GM12878 (cell line): ENCODE measurements around the gene DLG2.

ENCODE experiments used
- EZH2 ChIP-seq: IDR thresholded peaks from 2 replicates; pipeline ENCODE4 v1.6.1; 2012; ENCODE audit warnings: low read depth, mild to moderate bottlenecking, control low read depth, inconsistent platforms, low read length, borderline replicate concordance; ENCODE audit not compliant: control insufficient read depth
- FOS ChIP-seq: IDR thresholded peaks from 3 replicates; pipeline ENCODE4 v1.6.1; 2011; ENCODE audit warnings: borderline replicate concordance; ENCODE audit not compliant: insufficient read length; ENCODE audit errors: extremely low read depth
- IRF4 ChIP-seq: IDR thresholded peaks from 2 replicates; pipeline ENCODE4 v1.6.1; 2011; ENCODE audit warnings: low read depth, low read length
- MEF2A ChIP-seq: IDR thresholded peaks from 2 replicates; pipeline ENCODE4 v1.6.1; 2011; ENCODE audit warnings: low read depth, mild to moderate bottlenecking, low read length, moderate library complexity; ENCODE audit not compliant: insufficient read depth
- POLR2A ChIP-seq: IDR thresholded peaks from 2 replicates; pipeline ENCODE4 v1.6.1; 2011; ENCODE audit warnings: low read depth, mild to moderate bottlenecking, low read length
- SUZ12 ChIP-seq: fragments of 200-600 bp; sonication (generic); IDR thresholded peaks from one replicate; pipeline ENCODE4 v1.6.1; 2018; ENCODE audit warnings: antibody characterized with exemption, mild to moderate bottlenecking; ENCODE audit not compliant: unreplicated experiment
- TAF1 ChIP-seq: IDR thresholded peaks from 2 replicates; pipeline ENCODE4 v1.6.1; 2011; ENCODE audit warnings: mild to moderate bottlenecking, low read depth, low read length, borderline replicate concordance
- YY1 ChIP-seq: IDR thresholded peaks from 2 replicates; pipeline ENCODE4 v1.6.1; 2011; ENCODE audit warnings: low read depth, mild to moderate bottlenecking, low read length
- ZZZ3 ChIP-seq: IDR thresholded peaks from 2 replicates; pipeline ENCODE4 v1.6.1; 2011; ENCODE audit warnings: low read depth; ENCODE audit not compliant: control insufficient read depth, insufficient read length
- TF ChIP-seq, protein P1 (sequence below): IDR thresholded peaks from 2 replicates; pipeline ENCODE4 v1.6.1; 2011; ENCODE audit warnings: low read depth, low read length, improper control_type of control experiment, borderline replicate concordance
- TF ChIP-seq, protein P2 (sequence below), 3 experiments: IDR thresholded peaks in 2 of 3; conservative IDR thresholded peaks in 1 of 3; 2 replicates each; pipeline ENCODE4 v1.5.1; 2011; ENCODE audit warnings: low read depth in 3 of 3, low read length in 3 of 3, mild to moderate bottlenecking in 3 of 3, control low read depth in 2 of 3, moderate library complexity in 2 of 3, inconsistent platforms in 1 of 3, mixed read lengths in 1 of 3; ENCODE audit not compliant: control insufficient read depth in 2 of 3, insufficient read depth in 1 of 3; ENCODE audit errors: extremely low read depth in 1 of 3
- TF ChIP-seq, protein P3 (sequence below): fragments of 450-650 bp; IDR thresholded peaks from 2 replicates; pipeline ENCODE4 v1.6.1; 2018; ENCODE audit warnings: borderline replicate concordance, mild to moderate bottlenecking; ENCODE audit not compliant: partially characterized antibody

DNA sequence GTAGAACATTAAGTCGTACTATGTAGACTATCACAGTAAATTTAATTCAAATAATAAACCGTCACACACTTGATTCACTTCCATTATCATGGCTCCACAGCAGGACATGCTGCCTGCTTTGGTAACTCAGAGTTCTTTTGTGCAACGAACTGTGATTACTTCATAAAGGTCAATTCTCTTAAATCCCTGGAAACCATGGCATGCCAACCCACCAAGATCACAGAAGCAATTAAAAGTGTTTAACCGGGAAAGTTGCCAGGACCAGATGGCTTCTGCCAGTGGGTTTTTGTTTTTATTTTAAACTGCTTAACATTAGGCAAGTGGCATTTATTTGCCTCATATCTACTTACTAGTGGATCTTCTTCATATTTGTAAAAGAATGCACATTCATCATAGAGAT, 1162.1 kb downstream of the DLG2 start:
- TF ChIP-seq FOS (no peak), EZH2 (no peak), MEF2A (no peak), IRF4 (no peak), TAF1 (no peak), ZZZ3 (no peak), POLR2A (no peak), SUZ12 (no peak), YY1 (no peak)
- TF ChIP-seq, protein P1, sequence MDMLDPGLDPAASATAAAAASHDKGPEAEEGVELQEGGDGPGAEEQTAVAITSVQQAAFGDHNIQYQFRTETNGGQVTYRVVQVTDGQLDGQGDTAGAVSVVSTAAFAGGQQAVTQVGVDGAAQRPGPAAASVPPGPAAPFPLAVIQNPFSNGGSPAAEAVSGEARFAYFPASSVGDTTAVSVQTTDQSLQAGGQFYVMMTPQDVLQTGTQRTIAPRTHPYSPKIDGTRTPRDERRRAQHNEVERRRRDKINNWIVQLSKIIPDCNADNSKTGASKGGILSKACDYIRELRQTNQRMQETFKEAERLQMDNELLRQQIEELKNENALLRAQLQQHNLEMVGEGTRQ = no peak
- TF ChIP-seq, protein P2, sequence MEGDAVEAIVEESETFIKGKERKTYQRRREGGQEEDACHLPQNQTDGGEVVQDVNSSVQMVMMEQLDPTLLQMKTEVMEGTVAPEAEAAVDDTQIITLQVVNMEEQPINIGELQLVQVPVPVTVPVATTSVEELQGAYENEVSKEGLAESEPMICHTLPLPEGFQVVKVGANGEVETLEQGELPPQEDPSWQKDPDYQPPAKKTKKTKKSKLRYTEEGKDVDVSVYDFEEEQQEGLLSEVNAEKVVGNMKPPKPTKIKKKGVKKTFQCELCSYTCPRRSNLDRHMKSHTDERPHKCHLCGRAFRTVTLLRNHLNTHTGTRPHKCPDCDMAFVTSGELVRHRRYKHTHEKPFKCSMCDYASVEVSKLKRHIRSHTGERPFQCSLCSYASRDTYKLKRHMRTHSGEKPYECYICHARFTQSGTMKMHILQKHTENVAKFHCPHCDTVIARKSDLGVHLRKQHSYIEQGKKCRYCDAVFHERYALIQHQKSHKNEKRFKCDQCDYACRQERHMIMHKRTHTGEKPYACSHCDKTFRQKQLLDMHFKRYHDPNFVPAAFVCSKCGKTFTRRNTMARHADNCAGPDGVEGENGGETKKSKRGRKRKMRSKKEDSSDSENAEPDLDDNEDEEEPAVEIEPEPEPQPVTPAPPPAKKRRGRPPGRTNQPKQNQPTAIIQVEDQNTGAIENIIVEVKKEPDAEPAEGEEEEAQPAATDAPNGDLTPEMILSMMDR (IDR thresholded peaks at IDR 0.05 in 2 of 3, conservative IDR thresholded peaks at IDR 0.05 in 1 of 3; ENCODE audit: control insufficient read depth in 2 of 3, extremely low read depth in 1 of 3, insufficient read depth in 1 of 3, low read depth in 3 of 3, low read length in 3 of 3) = no peak
- TF ChIP-seq, protein P3, sequence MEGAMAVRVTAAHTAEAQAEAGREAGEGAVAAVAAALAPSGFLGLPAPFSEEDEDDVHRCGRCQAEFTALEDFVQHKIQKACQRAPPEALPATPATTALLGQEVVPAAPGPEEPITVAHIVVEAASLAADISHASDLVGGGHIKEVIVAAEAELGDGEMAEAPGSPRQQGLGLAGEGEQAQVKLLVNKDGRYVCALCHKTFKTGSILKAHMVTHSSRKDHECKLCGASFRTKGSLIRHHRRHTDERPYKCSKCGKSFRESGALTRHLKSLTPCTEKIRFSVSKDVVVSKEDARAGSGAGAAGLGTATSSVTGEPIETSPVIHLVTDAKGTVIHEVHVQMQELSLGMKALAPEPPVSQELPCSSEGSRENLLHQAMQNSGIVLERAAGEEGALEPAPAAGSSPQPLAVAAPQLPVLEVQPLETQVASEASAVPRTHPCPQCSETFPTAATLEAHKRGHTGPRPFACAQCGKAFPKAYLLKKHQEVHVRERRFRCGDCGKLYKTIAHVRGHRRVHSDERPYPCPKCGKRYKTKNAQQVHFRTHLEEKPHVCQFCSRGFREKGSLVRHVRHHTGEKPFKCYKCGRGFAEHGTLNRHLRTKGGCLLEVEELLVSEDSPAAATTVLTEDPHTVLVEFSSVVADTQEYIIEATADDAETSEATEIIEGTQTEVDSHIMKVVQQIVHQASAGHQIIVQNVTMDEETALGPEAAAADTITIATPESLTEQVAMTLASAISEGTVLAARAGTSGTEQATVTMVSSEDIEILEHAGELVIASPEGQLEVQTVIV = no peak
